HG03521 (cell line): ENCODE data around the gene CERS6.

Source experiments
- ATAC-seq: cut with Tn5 transposase; IDR thresholded peaks from one replicate; pipeline ENCODE4 v1.9.1; 2021; ENCODE audit warnings: mild to moderate bottlenecking, moderate library complexity; ENCODE audit not compliant: unreplicated experiment

Gene CERS6

GRCh38 chr2:168692132-168692744, 236.2 kb downstream of the CERS6 start:
- no peak for ATAC-seq

GRCh38 chr2:168694173-168694572, 238.1 kb downstream of the CERS6 start:
- no peak for ATAC-seq

- ATAC-seq = no peak
Measured at GRCh38 chr2:168694866-168695265, 238.8 kb downstream of the CERS6 start.

- no peak for ATAC-seq
Measured at GRCh38 chr2:168697668-168698121, 241.6 kb downstream of the CERS6 start.

GRCh38 chr2:168698969-168699368, 242.9 kb downstream of the CERS6 start:
- no peak for ATAC-seq

GRCh38 chr2:168699844-168700417, 243.9 kb downstream of the CERS6 start:
- no peak for ATAC-seq

GRCh38 chr2:168700615-168701245, 244.7 kb downstream of the CERS6 start:
- no peak for ATAC-seq

- no peak for ATAC-seq
Measured at GRCh38 chr2:168702579-168702978, 246.5 kb downstream of the CERS6 start.

- no peak for ATAC-seq
Measured at GRCh38 chr2:168703926-168704325, 247.9 kb downstream of the CERS6 start.

GRCh38 chr2:168705534-168706470, 249.7 kb downstream of the CERS6 start:
- no peak for ATAC-seq

GRCh38 chr2:168706806-168707205, 250.7 kb downstream of the CERS6 start:
- no peak for ATAC-seq

- no peak for ATAC-seq
Measured at GRCh38 chr2:168708080-168708479, 252.0 kb downstream of the CERS6 start.

GRCh38 chr2:168710754-168711467, 254.8 kb downstream of the CERS6 start:
- ATAC-seq = no peak

- ATAC-seq = peak; percentile 98
Measured at GRCh38 chr2:168712053-168712452, 256.0 kb downstream of the CERS6 start.

- no peak for ATAC-seq
Measured at GRCh38 chr2:168713325-168713724, 257.3 kb downstream of the CERS6 start.

- ATAC-seq = no peak
Measured at GRCh38 chr2:168715849-168716248, 259.8 kb downstream of the CERS6 start.

- ATAC-seq = no peak
Measured at GRCh38 chr2:168716839-168717238, 260.8 kb downstream of the CERS6 start.

- ATAC-seq = no peak
Measured at GRCh38 chr2:168717790-168718502, 261.9 kb downstream of the CERS6 start.

- ATAC-seq = no peak
Measured at GRCh38 chr2:168718622-168719021, 262.6 kb downstream of the CERS6 start.

GRCh38 chr2:168719446-168719845, 263.4 kb downstream of the CERS6 start:
- ATAC-seq = no peak
